Prostate gland (tissue), 2 donors: ENCODE results near the gene PPP2R2B.

Source experiments
- CTCF ChIP-seq, 4 experiments: fragments of 200-600 bp in 2 of 4; fragments of 450-650 bp in 2 of 4; sonication (generic) in 2 of 4; IDR thresholded peaks; 1 replicate in 3 of 4; 2 replicates in 1 of 4; pipeline ENCODE4 v1.5.1; 2016 to 2019; ENCODE audit warnings: antibody characterized with exemption in 4 of 4, mild to moderate bottlenecking in 2 of 4, moderate library complexity in 2 of 4
- POLR2A ChIP-seq: fragments of 450-650 bp; IDR thresholded peaks from one replicate; pipeline ENCODE4 v1.6.1; 2016; ENCODE audit warnings: antibody characterized with exemption, mild to moderate bottlenecking
- POLR2AphosphoS5 ChIP-seq: sonication (generic); formaldehyde crosslinking; IDR thresholded peaks from one replicate; pipeline ENCODE4 v1.6.1; 2017; ENCODE audit warnings: antibody characterized with exemption

GRCh38 chr5:146866263-146866662 is 12.3 kb downstream of the PPP2R2B start:
- TF ChIP-seq CTCF (IDR thresholded peaks at IDR 0.05): no peak
- no peak for TF ChIP-seq POLR2A
- no peak for TF ChIP-seq POLR2AphosphoS5
